Cortex of kidney (tissue), 1 donor: ENCODE data around the gene SYPL2.
"Not testable (repeated sequence)": the region's sequence is repeated elsewhere in the genome, so short reads cannot be mapped to it uniquely, and the experiment has no call there.

Experiments
- DNase-seq: peaks from one replicate; lab custom pipeline; 2025; lab: John Stamatoyannopoulos, UW

The SYPL2 gene

DNA sequence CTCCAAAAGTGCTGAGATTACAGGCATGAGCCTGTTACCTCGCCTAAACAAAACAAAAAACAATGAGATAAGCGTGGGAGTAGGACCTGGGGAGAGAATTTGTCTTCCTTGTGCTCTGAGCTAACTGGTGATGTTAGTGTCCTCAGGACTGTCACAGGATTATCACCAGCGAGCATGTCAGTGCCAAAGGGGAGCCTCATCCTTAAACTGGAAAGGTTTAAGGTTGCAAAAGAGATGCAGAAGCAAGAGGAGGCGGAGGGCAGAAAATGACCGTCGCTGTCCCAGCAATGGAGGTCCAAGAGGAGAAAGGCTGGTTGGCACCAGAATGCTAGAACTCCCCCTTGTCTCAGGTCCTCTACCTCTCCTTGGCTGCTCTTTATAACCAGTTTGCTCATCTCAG, 3.9 kb downstream of the SYPL2 start:
- DNase-seq = no peak

DNA sequence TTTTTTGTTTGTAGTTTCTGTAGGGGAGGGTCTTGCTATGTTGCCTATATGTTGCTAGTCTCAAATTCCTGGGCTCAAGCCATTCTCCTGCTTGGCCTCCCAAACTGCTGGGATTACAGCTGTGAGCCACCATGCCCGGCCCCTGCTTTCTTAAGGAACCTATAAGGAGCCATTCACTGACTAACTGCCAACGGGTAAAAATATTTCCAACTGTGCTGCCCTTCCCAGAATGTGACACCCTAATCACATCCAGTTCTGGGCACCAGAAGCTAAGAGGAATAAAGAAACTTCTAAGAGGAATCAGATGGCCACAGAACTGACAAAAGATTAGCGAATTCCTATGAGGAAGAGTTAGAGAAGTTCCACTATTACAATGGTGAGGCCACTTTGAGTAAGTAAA, 6.4 kb downstream of the SYPL2 start:
- DNase-seq = no peak

DNA sequence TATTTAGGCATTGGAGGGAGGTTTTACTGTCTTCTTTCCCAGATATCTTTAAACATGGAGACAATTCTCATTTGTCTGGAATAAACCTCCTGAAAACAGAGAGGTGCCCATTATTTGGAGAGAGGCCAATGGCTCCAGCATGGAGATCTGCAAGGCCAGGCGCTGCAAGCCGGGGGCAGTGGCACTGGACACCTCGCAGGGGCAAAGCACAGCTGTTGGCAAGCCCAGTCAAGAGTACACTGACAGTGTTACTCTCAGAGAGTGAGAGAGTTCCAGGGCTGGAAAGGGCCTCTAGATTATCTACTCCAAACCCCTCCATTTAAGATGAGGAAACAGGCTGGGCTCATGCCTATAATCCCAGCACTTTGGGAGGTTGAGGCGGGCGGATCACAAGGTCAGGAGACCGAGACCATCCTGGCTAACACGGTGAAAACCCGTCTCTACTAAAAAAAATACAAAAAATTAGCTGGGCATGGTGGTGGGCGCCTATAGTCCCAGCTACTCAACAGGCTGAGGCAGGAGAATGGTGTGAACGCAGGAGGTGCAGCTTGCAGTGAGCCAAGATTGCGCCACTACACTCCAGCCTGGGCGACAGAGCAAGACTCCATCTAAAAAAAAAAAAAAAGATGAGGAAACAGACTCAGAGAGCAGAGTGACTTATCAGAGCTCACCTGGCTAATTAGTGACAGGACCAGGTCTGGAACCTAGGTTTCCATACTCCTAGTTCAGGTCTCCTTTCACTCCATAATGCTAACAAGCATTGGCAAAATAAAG, 7.1 kb downstream of the SYPL2 start:
- DNase-seq = not testable (repeated sequence)

DNA sequence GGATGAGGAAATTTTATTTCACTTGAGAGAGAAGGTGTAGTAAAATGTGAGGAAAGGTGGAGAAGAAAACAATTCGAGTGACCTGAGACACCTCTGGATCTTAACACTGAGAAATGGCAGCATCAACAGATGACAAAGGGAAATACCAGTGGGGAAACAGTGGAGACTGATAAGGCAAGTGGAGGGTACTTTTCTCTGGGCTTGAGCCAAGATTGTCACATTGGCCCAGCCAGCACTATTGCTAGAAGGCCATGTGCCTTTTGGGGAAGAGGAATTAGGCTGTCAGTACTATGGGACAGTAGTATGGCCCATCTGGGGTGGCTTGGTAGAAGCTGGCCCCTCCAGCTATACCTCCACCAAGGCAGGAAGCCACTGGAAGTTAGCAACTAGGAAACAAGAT, 8.4 kb downstream of the SYPL2 start:
- no peak for DNase-seq

DNA sequence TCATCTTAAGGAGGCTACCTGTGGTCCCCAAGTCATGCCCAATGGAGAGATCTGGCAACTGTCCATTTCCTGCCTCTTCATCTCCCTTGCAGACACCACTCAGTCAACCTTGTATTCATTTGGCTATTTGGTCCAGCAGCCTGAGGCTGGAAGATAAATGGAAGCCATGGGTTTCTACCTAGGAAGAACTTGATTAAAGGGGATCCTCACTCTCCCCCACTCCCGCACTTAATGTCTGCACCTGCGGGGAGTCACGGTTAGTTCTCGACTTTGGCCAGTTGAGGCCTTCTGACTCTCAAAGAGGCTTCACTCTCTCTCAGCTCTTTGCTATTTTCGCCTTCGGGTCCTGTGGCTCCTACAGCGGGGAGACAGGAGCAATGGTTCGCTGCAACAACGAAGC, 8.9 kb downstream of the SYPL2 start:
- DNase-seq = no peak

DNA sequence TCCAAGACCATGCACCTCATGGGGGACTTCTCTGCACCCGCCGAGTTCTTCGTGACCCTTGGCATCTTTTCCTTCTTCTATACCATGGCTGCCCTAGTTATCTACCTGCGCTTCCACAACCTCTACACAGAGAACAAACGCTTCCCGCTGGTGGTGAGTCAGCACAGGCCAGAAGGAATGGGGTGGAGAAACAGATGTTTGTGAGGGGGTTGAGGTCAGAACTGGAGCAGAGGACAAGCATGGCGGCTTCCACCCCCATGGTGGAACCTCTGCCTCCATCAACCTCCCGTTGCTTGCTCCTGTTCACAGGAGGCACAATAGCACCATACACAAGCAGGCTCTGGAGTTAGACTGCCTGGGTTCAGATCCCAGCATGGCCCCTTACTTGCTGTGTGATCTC, 10.5 kb downstream of the SYPL2 start:
- no peak for DNase-seq

DNA sequence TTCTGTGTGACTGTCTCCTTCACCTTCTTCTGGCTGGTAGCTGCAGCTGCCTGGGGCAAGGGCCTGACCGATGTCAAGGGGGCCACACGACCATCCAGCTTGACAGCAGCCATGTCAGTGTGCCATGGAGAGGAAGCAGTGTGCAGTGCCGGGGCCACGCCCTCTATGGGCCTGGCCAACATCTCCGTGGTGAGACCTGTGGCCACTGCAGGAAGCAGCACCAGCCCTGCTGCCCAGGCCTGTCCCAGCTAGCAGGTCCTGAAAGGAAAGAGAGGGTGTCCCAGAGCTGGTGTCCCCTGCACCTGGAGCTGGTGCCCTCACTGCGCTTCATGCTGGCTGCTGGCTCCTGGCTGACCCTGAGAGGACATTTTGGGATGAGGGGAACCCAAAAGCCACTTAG, 11.5 kb downstream of the SYPL2 start:
- DNase-seq = no peak

DNA sequence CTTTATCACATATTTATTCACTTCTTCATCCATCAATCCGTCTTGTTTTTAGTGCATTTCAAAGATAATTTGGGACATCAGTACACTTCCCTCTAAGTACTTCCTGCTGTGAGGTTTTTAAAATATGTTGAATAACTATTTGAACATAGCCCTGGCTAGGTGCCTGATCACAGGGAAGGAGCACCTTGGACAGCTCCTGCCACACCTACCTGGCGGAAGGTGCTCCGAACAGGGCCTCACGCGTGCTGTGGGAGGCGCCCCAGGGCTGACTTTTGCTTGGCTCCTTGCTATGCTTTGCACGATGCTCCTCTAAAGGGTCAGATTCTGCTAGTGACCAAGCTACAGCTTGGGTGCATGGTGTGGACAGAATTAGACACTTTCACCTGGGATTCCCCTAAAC, 12.5 kb downstream of the SYPL2 start:
- DNase-seq = no peak

DNA sequence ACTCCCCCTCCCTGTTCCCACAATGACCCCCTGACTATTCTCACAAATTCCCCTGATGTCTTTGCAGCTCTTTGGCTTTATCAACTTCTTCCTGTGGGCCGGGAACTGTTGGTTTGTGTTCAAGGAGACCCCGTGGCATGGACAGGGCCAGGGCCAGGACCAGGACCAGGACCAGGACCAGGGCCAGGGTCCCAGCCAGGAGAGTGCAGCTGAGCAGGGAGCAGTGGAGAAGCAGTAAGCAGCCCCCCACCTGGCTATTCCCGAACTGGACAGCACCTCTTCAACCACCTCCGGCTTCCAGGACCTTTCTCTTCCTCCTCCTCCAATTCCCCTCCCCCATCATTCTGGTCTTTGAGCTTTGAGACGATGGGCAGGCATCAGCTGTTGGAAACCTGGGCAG, 13.0 kb downstream of the SYPL2 start:
- no peak for DNase-seq

DNA sequence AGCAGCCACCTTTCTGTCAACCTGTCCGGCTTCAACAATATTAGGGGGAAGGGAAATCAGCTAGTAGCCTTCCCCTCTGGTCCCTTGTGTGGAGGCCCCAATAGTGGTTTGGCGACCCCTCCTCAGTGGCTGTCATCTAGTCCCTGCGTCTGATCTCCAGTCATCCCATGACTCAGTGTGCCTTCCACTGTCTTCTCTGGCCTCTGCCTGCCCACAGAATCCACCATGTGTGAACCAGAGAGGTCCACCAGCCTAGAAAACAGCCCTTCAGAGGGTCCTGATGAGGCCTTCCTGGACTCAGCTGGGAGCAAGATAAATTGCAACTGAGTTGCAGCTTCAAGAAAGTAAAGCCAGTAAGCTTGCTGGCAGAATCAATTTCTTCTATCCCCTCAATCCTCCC, 13.6 kb downstream of the SYPL2 start:
- no peak for DNase-seq

DNA sequence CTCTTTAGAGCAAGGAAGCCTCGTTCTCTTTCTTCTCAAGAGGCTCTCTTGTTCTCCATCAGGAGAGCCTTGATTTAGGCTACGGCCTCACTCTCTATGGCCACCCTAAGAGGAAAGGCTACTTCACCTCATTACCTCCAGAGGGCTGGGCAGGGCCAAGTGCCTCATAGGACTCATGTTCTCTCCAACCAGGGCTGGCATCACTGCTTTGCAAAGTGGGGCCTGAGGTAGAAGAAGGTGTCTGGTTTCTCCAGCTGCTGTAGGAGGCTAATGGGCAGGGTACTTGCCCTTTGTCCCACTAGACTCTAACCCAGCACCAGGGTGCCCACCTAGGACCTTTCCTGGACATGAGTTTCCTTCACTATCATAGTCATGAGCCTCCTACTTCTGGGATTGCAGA, 15.3 kb downstream of the SYPL2 start:
- no peak for DNase-seq

DNA sequence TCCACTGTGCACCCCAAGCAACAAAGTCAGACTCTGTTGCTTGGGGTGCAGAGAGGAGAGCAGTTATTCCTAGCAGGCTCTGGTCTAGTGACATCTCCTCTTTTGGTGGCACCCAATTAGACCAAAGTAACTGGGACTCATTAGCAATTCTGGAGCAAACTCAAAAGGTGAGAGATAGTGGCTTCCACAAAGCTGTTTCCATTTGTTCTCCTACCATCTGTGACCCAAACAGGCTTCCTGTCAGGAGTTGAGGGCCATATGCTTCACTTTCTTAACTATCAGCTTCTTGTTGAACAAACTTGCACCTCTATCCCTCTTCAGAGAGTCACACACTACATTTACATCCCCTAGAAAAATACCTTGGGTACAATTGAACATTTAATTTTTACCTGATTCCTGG, 15.9 kb downstream of the SYPL2 start:
- DNase-seq = no peak

DNA sequence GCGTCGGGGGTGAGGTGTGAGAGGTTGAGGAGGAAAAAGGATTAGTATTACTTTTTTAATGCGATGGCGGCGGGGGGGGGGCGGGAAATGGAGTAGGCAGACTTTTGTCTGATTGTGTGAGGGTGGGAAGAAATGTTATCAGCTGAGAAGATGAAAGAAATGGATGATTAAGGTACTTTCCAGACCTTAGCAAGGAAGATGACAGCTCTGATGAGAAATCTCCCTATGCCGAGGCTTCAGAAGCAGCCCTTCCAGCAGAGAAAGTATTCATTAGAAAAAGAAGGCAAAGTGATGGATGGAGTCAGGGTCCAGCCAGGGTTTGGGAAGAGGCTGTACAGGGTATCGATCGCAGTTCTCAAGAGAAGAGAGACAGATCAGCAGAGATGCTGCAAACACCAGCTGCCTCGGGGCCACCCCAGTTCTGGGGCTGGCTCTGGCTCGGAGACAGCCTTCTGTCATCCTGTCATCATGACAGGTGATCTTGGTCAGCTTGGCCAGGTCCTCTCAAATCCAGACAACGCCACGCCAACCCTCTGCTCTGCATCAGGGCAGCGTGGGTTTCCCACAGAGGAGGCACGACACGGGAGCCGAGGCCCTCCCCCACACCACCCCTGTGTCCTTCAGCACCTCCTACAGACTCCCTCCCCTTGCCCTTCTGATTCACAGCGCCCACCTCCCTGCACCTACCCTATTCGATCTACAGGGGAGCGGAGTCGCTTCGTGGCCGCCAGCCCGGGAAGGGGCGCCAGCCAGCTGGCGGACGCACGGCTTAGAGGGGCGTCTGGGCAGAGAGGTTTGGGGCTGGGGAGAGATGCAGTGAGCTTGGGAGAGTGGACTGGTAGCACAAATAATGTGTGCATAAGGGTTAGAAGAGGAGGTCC, 16.7 kb downstream of the SYPL2 start:
- DNase-seq = no peak

DNA sequence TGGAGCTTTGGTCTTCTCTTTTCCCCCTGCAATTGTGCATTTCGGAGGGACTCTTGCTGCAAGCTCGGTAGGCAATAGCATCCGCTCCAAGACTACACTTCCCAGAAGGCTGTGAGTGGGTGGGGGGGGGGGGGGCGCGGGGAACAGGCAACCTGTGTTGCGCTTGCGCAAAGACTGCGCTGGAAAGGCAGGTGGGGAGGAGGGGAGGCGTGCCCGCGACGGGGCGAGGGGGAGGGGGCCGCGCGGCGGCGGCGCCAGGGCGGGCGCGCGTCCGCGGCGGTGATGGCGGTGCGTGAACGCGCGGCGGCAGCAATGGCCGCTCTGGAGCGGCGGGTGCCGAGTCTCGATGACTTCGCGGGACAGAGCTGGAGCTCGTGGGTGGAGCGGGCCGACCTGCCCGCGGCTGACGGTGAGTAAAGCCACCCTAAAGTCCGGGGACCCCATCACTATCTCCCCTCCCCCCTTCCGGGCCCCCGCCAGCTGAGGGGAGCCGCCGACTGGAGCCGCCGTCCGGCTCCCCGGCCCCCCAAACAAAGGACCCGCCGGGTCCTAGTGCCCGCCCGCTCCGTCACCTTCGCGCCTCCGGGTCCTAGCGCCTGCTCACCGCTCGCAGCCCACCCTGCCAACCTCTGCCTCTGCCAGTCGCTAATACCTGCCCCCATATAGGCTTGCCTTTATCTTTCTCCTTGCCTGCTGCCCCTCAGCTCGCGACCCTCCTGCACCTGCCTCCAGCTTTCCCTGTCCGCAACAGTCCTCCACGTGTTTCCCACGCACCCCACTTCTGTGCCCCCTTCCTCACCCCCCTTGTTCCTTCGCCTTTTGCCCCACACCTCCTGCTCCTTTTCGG, 17.5 kb downstream of the SYPL2 start, which contains the start of gene ATXN7L2:
Gene ATXN7L2, plus strand, starts transcription at position 234 of the 847 bp plus-strand sequence. Its CDS starts 49 bp downstream, at position 283.
- DNase-seq = no peak

DNA sequence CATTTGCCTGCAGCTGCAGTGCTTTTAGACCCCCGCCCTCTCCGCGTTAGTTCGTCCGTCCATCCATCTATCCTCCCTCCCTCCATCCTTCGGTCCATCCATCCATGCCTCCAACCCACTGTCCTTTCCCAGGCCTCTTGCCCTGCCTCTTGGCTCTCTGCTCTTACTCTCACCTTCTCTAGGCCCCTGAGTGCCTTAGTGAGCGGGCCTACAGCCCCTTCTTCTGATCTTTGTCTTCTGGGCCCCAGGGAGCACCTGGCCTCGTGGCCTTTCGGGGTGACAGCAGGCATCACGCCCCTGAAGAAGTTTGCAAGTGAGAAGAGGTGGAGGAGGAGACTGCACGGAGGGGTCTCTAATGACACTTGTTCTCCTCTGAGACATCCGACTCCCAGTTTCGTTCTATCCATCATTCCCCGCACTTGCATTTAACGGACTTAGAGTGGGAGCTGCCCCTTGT, 18.2 kb downstream of the SYPL2 start:
- no peak for DNase-seq

DNA sequence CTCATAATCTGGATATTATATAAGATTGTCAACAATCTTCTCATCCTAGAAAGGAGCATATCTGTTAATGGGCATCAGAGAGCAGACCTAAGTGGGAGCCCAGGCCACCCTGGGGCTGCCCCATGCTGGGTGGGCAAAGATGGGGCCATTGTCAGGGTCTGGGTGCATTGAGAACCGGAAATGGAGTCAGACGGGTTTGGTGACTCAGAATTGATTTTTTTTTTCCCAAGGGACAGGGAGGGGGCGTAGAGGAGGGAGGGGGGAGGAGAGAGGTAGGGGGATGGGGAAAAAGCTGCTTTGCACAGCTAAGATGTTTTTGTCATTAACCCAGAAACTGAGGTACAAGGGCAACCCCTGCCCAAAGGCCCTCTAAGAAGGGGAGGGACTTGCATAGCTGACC, 18.7 kb downstream of the SYPL2 start:
- no peak for DNase-seq

DNA sequence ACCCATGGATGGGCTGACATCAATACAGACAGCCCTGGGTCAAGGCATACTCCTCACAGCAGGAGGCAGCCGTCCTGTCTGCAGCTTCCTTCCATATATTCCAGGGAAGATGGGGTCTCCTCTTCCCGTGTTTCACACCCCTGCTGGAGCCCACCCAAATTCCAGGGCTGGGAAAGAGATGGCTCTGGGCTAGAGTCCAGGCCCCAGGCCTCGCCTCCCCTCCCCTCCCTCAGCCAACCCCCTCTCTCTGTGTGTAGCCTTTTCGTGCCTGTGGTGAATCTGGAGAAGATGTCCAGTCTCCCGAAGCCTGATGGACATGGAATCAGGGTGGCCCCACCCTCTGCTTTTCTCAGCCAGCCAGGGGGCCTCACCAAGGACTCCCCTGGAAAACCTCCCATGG, 20.9 kb downstream of the SYPL2 start:
- DNase-seq = no peak

DNA sequence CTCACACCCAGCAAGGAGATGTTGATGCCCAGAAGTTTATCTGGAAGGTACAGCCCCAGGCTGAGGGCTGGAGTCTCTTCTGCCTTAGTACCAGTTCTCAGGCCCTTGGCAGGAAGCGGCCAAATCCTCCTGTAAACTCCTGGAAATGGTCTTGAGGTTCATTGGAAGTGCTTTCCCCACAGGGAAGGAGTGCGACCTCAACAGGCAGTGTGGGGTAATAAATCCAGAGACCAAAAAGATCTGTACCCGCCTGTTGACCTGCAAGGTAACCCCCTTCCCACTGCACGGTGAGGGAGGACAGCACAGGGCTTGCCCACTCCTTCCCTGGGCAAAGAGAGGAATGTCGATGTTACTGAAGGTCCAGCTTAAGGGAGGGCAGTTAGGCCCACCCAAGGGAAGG, 21.9 kb downstream of the SYPL2 start:
- no peak for DNase-seq

DNA sequence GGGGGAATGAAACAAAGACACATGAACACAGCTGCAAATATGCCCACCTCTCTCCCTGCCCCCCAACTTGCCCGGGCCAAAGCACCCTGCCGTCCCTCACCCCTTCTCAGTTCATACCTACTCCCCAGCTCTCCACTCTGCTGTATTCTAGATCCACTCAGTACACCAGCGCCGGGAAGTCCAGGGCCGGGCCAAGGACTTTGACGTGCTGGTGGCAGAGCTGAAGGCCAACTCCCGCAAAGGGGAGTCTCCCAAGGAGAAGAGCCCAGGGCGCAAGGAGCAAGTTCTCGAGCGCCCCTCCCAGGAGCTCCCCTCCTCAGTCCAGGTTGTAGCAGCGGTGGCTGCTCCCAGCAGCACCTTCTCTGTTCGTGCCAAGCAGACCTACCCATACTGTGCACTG, 22.4 kb downstream of the SYPL2 start:
- DNase-seq = no peak

DNA sequence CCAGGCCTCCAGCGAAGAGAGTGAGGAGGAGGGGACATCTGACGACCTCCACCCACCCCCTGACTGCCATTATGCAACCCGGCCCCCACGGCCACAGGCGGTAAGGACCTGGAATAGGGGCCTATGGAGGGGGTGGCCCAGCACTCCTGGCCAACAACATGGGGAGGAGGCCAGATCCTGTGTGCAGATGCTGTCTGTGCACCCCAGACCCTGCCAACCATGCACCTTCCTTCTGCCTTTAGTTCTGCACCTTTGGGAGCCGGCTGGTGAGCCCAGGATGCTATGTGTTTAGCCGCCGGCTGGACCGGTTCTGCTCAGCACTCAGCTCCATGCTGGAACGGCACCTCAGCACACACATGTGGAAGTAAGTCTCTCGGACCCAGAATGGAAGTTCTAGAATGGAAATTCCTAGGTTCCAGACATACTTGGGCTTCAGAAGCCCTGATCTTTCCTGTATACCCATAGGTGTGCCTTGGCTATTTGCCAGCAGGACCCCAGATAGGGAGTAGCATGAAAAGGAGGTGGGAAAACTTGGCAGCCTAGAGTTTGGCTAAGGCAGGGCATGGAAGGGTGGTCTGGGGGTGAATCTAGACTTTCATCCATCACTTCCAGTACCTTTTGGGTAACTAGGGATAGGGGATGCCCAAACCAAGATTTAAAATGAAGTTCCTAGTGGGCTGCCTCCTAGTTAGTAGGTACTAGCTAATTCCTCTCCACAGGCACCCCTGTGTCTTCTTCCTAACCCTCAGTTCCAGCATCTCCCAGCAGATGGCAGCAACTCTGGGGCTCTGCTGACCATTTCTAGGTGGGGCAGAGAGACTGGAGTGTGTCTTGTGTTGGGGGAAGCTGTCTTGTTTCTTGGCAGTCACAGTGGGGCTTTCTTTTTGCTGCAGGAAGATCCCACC, 23.9 kb downstream of the SYPL2 start:
- no peak for DNase-seq

DNA sequence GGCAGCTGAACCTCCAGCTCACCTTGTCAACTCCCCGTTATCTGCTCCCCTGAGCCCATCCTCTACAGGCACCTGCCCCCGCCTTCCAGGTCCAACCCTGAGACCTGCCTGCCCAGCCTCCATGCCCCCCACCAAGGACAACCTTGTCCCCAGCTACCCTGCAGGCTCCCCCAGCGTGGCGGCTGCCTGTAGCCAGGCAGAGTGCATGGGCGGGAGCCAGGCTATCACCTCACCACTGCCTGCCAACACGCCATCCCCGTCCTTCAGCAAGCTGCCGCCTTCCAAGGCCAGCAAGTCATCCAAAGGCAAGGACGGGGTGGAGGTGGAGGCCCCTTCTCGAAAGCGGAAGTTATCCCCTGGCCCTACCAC, 24.6 kb downstream of the SYPL2 start:
- DNase-seq = no peak
